ENCODE measurements around the gene FGFR3.

The FGFR3 gene

GRCh38 chr4:1792832-1793495 is at the start of gene FGFR3:
Gene FGFR3, plus strand, starts transcription at chr4:1793293. Its CDS starts 642 bp downstream, at chr4:1793935.
- DNase-seq (ENCODE audit: low read depth in 1 of 2, low spot score in 1 of 2): no peak

GRCh38 chr4:1743551-1743950 is 49.5 kb upstream of the FGFR3 start:
- DNase-seq (ENCODE audit: low read depth in 1 of 2, low spot score in 1 of 2): no peak

GRCh38 chr4:1743975-1744374 is 49.1 kb upstream of the FGFR3 start:
- DNase-seq (ENCODE audit: low read depth in 1 of 2, low spot score in 1 of 2): no peak

GRCh38 chr4:1744552-1744951 is 48.5 kb upstream of the FGFR3 start:
- DNase-seq (ENCODE audit: low read depth in 1 of 2, low spot score in 1 of 2): no peak

GRCh38 chr4:1745165-1745564 is 47.9 kb upstream of the FGFR3 start:
- DNase-seq (ENCODE audit: low read depth in 1 of 2, low spot score in 1 of 2): no peak

- DNase-seq (ENCODE audit: low read depth in 1 of 2, low spot score in 1 of 2): no peak
These were observed 47.4 kb upstream of the FGFR3 start for GRCh38 chr4:1745697-1746096.

- peak; percentile 66 to 72 for DNase-seq (ENCODE audit: low read depth in 1 of 2, low spot score in 1 of 2)
These were observed 46.8 kb upstream of the FGFR3 start for GRCh38 chr4:1746265-1746691.

- no peak for DNase-seq (ENCODE audit: low read depth in 1 of 2, low spot score in 1 of 2)
These were observed 46.0 kb upstream of the FGFR3 start for GRCh38 chr4:1746919-1747602.

- DNase-seq (ENCODE audit: low read depth in 1 of 2, low spot score in 1 of 2): no peak
These were observed 45.5 kb upstream of the FGFR3 start for GRCh38 chr4:1747603-1747967.

- peak; percentile 61 to 75 for DNase-seq (ENCODE audit: low read depth in 1 of 2, low spot score in 1 of 2)
These were observed 44.6 kb upstream of the FGFR3 start for GRCh38 chr4:1748465-1748995.

GRCh38 chr4:1749370-1749769 is 43.7 kb upstream of the FGFR3 start:
- no peak for DNase-seq (ENCODE audit: low read depth in 1 of 2, low spot score in 1 of 2)

- no peak for DNase-seq (ENCODE audit: low read depth in 1 of 2, low spot score in 1 of 2)
These were observed 43.3 kb upstream of the FGFR3 start for GRCh38 chr4:1749826-1750225.

GRCh38 chr4:1750381-1751154 is 42.5 kb upstream of the FGFR3 start:
- no peak for DNase-seq (ENCODE audit: low read depth in 1 of 2, low spot score in 1 of 2)

GRCh38 chr4:1751155-1751918 is 41.8 kb upstream of the FGFR3 start:
- no peak for DNase-seq (ENCODE audit: low read depth in 1 of 2, low spot score in 1 of 2)

- no peak for DNase-seq (ENCODE audit: low read depth in 1 of 2, low spot score in 1 of 2)
These were observed 41.2 kb upstream of the FGFR3 start for GRCh38 chr4:1751919-1752283.

- no peak for DNase-seq (ENCODE audit: low read depth in 1 of 2, low spot score in 1 of 2)
These were observed 40.6 kb upstream of the FGFR3 start for GRCh38 chr4:1752284-1753041.

GRCh38 chr4:1753294-1753696 is 39.8 kb upstream of the FGFR3 start:
- DNase-seq (ENCODE audit: low read depth in 1 of 2, low spot score in 1 of 2): no peak

GRCh38 chr4:1753697-1754311 is 39.3 kb upstream of the FGFR3 start:
- DNase-seq (ENCODE audit: low read depth in 1 of 2, low spot score in 1 of 2): no peak

GRCh38 chr4:1754336-1754735 is 38.8 kb upstream of the FGFR3 start:
- DNase-seq (ENCODE audit: low read depth in 1 of 2, low spot score in 1 of 2): no peak

- DNase-seq (ENCODE audit: low read depth in 1 of 2, low spot score in 1 of 2): no peak
These were observed 37.8 kb upstream of the FGFR3 start for GRCh38 chr4:1755297-1755696.

Data from activated CD4-positive, alpha-beta T cell treated with anti-CD3 and anti-CD28 coated beads, Interleukin-2, amount 50 U/mL, for 24 hours (primary cell).